ENCODE results near the gene IGFLR1. TPM values are rescaled to one million over a fixed set of nuclear protein-coding genes. Genes with fewer than 3 reads are reported as not detected.

Gene IGFLR1, protein sequence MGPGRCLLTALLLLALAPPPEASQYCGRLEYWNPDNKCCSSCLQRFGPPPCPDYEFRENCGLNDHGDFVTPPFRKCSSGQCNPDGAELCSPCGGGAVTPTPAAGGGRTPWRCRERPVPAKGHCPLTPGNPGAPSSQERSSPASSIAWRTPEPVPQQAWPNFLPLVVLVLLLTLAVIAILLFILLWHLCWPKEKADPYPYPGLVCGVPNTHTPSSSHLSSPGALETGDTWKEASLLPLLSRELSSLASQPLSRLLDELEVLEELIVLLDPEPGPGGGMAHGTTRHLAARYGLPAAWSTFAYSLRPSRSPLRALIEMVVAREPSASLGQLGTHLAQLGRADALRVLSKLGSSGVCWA
- 4.5 TPM for total RNA-seq

DNA sequence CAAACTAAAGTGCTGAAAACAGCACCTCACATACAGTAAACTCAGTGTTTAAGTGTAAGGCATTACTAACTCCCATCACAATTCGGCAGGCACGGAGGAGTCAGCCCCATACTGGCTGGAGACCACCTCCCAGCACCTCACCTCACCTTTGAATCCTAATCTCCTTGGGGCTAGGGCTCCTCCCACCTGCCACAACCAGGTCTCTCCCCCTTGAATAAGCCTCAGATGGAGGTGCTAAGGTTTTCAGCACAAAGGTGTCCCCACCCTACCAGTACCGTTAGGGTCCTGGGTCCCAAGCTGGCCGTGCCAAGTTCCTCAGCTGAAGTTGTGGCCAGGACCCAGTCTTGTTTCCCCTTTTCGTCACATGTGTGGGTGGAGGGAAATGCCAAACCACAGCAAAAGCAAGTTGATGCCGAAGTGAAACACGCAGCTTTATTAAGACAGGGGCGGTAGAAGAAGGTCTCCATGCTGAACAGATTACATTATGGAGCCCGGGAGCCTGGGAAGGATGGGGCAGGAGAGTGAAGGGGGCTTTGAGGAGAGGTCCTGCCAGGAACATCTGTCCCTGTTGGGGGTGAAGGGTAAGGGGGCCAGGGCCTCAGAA lies at the start of gene IGFLR1:
IGFLR1 (minus strand) TSS at position 332 of the 604 bp plus-strand sequence. CDS start 1,272 bp downstream, outside the sequence.

DNA sequence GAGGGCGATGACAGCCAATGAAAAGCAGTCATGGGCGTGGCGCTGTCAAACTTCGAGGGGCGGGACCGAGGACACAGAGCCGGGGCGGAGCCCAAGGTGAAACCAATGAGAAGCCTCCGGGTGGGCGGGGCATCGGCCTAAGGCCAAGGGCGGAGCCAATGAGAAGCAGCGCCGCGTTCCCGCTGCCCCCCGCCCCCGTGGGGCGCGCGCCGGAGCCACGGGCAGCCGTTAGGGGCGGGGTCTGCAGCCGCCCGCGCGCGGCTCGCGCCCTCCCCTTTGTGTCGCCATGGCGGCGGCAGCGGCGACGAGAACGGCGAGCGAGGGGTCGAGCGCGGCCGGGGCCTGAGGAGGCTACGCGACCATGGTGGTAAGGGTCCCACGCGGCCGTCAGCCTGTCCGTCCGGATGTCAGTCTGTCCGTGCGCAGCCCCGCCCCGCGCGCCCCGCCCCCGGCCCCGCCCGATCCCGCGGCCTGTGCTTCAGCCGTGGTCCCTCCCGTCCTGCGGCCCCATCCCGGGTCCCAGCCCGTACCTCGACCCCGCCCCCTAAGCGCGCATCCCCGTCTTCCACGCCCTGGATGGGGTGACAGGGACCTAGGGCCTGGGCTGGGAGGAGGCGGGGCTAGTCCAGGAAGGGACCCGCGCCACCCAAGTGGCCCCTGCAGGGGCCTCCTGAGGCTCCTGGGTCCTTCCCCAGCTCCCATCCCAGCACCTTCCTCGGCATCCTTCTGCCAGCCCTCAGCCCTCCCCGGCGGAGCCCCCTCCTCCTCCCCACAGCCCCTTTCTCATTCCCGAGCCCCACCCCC lies 33.2 kb upstream of the IGFLR1 start, which contains the start of gene ARHGAP33:
ARHGAP33 (plus strand) TSS at position 267 of the 804 bp plus-strand sequence; CDS start at position 362, 95 bp downstream.

GRCh38 chr19:35757749-35758608 lies 15.7 kb upstream of the IGFLR1 start, which contains the start of gene PROSER3:
PROSER3 (plus strand) TSS chr19:35758176; CDS start chr19:35758216, 40 bp downstream.

DNA sequence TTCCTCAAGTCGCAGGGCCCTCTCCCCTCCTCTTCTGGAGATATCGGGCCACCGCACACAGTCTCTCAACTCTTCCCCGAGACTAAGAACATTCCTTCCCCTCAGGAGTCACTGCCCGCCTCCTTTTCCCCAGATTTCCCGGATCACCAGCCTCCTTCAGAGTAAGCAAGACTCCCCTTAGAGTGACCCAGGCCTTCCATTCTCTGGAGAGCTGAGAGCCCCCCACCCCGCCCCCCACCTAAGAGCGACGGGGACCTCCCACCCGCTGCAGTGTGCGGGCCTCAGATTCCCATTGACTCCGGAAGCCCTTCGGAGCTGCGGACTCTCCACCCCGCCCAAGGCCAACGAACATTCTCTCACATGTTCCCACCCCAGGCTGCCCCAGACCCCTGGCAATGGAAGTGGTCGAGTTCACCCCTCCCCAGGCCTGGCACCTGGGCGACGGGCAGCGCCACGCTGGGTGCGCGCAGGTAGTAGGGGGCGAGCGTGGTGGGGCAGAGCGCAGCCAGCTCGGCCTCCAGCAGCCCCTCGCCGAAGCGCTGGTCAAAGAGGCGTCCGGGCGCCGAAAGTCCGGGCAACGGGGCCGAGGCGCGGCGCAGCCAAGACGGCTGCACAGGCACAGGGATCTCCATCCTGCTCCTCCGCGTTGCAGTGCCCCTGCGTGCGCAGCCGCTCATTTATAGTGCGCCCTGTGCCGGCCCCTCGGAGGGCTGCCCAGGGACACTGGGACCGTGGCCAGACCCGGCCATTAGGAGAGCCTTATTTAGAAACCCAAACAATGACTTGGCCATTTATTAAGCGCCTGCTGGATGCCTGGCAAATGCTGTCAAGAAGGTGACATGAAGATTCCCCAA lies 14.4 kb upstream of the IGFLR1 start, which contains the start of gene HSPB6:
HSPB6 (minus strand) TSS at position 653 of the 854 bp plus-strand sequence; CDS start at position 632, 21 bp downstream.

GRCh38 chr19:35748106-35749020 lies 6.1 kb upstream of the IGFLR1 start, which contains the start of gene LIN37:
LIN37 (plus strand) TSS chr19:35748576; CDS start chr19:35748725, 149 bp downstream.

GRCh38 chr19:35745328-35746086 lies 3.3 kb upstream of the IGFLR1 start, which contains the start of the genes PSENEN and U2AF1L4:
PSENEN (plus strand) TSS chr19:35745651; CDS start chr19:35745931, 280 bp downstream.
U2AF1L4 (minus strand) TSS chr19:35745418; CDS start chr19:35745391, 27 bp downstream.

GRCh38 chr19:35717665-35718344 lies 24.4 kb downstream of the IGFLR1 start, which contains the start of gene KMT2B:
KMT2B (plus strand) TSS chr19:35718003; CDS start chr19:35718019, 16 bp downstream.

DNA sequence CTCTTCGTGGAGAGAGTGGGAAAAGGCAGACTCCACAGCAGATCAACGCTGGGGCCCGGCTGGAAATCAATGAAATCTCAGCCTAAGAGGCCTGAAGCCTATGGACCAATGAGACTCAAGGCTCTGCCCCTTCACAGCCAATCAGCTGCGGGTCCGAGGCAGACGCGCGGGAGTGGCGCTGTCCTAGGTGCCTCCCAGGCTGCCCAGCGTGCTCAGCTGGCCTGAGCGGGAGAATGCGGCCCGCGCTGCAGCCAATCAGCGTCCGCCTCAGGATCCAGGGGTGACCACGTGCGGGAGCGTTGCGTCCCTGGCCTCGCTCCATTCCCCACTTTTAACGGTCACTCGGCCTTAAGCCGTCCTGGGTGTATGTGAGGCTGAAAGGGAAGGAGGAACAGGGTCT lies 38.0 kb downstream of the IGFLR1 start, which contains the start of gene ZBTB32:
ZBTB32 (plus strand) TSS at position 341 of the 400 bp plus-strand sequence. CDS start 10,069 bp downstream, outside the sequence.

Other genes starting within 250 kb of the IGFLR1 start
- gene DMKN, start 228.8 kb downstream of the IGFLR1 start, total RNA-seq: 47.1 TPM
- not detected for gene SBSN, start 214.1 kb downstream of the IGFLR1 start, total RNA-seq
- not detected for gene GAPDHS, start 209.0 kb downstream of the IGFLR1 start, total RNA-seq
- gene TMEM147, start 196.8 kb downstream of the IGFLR1 start, total RNA-seq: 74.1 TPM
- gene ATP4A, start 178.8 kb downstream of the IGFLR1 start, total RNA-seq: 0.41 TPM
- not detected for gene PMIS2, start 156.3 kb downstream of the IGFLR1 start, total RNA-seq
- 14.3 TPM for gene HAUS5, start 129.7 kb downstream of the IGFLR1 start, total RNA-seq
- gene RBM42, start 113.4 kb downstream of the IGFLR1 start, total RNA-seq: 40.6 TPM
- gene ETV2, start 100.7 kb downstream of the IGFLR1 start, total RNA-seq: 0.47 TPM
- 303 TPM for gene COX6B1, start 94.1 kb downstream of the IGFLR1 start, total RNA-seq
- 20.4 TPM for gene UPK1A, start 75.9 kb downstream of the IGFLR1 start, total RNA-seq
- not detected for gene ZBTB32, start 37.9 kb downstream of the IGFLR1 start, total RNA-seq
- gene KMT2B, start 24.4 kb downstream of the IGFLR1 start, total RNA-seq: 28.0 TPM
- gene U2AF1L4, start 3.0 kb upstream of the IGFLR1 start, total RNA-seq: 14.9 TPM
- 22.9 TPM for gene PSENEN, start 3.2 kb upstream of the IGFLR1 start, total RNA-seq
- 11.3 TPM for gene LIN37, start 6.1 kb upstream of the IGFLR1 start, total RNA-seq
- gene HSPB6, start 14.6 kb upstream of the IGFLR1 start, total RNA-seq: 51.6 TPM
- 15.9 TPM for gene PROSER3, start 15.7 kb upstream of the IGFLR1 start, total RNA-seq
- gene ARHGAP33, start 33.1 kb upstream of the IGFLR1 start, total RNA-seq: 27.4 TPM
- gene PRODH2, start 70.4 kb upstream of the IGFLR1 start, total RNA-seq: 14.4 TPM
- 32.8 TPM for gene NPHS1, start 110.1 kb upstream of the IGFLR1 start, total RNA-seq
- 3.9 TPM for gene KIRREL2, start 114.5 kb upstream of the IGFLR1 start, total RNA-seq
- gene APLP1, start 126.1 kb upstream of the IGFLR1 start, total RNA-seq: 10.3 TPM
- 12.7 TPM for gene NFKBID, start 158.1 kb upstream of the IGFLR1 start, total RNA-seq
- gene HCST, start 160.1 kb upstream of the IGFLR1 start, total RNA-seq: 6.9 TPM
- gene TYROBP, start 165.8 kb upstream of the IGFLR1 start, total RNA-seq: 24.3 TPM
- 9.9 TPM for gene LRFN3, start 193.9 kb upstream of the IGFLR1 start, total RNA-seq

Data from metanephros (tissue), 1 donor.